CD4-positive, alpha-beta T cell treated with Interferon gamma for 1 hour (primary cell): ENCODE data around the gene ATF5.

Experiments used
- DNase-seq: peaks from one replicate; pipeline ENCODE4 v3.0.0-alpha.2; 2020

ATF5 gene

DNA sequence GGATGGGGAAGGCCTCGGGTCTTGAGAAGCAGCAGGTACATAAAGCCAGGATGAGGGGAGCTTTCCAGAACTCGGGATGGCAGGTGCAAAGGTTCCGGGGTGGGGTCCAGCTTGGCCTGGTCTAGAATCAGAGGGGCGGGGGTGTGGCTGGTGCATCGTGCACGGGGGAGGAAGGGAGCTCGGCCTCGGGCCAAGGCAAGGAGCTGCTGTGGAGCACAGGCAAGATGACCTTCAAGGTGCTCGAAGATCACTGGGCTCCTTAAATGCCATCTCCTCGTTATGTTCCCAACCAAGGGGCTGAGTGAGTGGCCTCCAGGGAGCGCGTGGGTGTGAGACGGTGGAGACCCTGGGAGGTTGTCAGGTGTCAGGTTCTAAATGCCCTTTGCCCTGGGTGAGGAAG, 48.1 kb downstream of the ATF5 start:
- no peak for DNase-seq

GRCh38 chr19:49977881-49978280, 48.9 kb downstream of the ATF5 start:
- no peak for DNase-seq

GRCh38 chr19:49978324-49978723, 49.3 kb downstream of the ATF5 start:
- DNase-seq: no peak

- no peak for DNase-seq
Observed at GRCh38 chr19:49981603-49982593, 52.9 kb downstream of the ATF5 start.
